Measurements from ENCODE around the gene USP9X. TPM values are rescaled to one million over a fixed set of nuclear protein-coding genes. Genes with fewer than 3 reads are reported as not detected.

USP9X gene
- total and polyA plus RNA-seq, 2 experiments from 2014 or later: 62.2 to 329 TPM

GRCh38 chrX:41224605-41225004 lies 139.4 kb downstream of the USP9X start:
- Mint-ChIP-seq H3K4me1 (no peaks in the 10 kb centered on the region), H3K36me3 (ENCODE audit: low read depth) (peaks cover 84% of the 10 kb centered on the region), H3K4me3 (no peak overlapping the region), H3K27ac (no peak overlapping the region), H3K9me3 (no peaks in the 10 kb centered on the region; the same call in 2 of the 3 replicates), H3K27me3 (ENCODE audit: insufficient read depth, low read depth, poor library complexity) (peaks cover 12% of the 10 kb centered on the region)
- no peak for ATAC-seq
- H3K27ac ChIP-seq (ENCODE audit: low read depth): no peak overlapping the region
- no peaks in the 10 kb centered on the region for H3K9me2 ChIP-seq (ENCODE audit: insufficient read depth)
- no peak for TF ChIP-seq STAT1 (IDR thresholded peaks at IDR 0.05; ENCODE audit: unreplicated experiment)
- no peak for TF ChIP-seq CREB1 (CRISPR knock-in tag; IDR thresholded peaks at IDR 0.05; ENCODE audit: low read depth)
- TF ChIP-seq POLR2AphosphoS5 (IDR thresholded peaks at IDR 0.05; ENCODE audit: low read depth): no peak
- TF ChIP-seq, protein P1, sequence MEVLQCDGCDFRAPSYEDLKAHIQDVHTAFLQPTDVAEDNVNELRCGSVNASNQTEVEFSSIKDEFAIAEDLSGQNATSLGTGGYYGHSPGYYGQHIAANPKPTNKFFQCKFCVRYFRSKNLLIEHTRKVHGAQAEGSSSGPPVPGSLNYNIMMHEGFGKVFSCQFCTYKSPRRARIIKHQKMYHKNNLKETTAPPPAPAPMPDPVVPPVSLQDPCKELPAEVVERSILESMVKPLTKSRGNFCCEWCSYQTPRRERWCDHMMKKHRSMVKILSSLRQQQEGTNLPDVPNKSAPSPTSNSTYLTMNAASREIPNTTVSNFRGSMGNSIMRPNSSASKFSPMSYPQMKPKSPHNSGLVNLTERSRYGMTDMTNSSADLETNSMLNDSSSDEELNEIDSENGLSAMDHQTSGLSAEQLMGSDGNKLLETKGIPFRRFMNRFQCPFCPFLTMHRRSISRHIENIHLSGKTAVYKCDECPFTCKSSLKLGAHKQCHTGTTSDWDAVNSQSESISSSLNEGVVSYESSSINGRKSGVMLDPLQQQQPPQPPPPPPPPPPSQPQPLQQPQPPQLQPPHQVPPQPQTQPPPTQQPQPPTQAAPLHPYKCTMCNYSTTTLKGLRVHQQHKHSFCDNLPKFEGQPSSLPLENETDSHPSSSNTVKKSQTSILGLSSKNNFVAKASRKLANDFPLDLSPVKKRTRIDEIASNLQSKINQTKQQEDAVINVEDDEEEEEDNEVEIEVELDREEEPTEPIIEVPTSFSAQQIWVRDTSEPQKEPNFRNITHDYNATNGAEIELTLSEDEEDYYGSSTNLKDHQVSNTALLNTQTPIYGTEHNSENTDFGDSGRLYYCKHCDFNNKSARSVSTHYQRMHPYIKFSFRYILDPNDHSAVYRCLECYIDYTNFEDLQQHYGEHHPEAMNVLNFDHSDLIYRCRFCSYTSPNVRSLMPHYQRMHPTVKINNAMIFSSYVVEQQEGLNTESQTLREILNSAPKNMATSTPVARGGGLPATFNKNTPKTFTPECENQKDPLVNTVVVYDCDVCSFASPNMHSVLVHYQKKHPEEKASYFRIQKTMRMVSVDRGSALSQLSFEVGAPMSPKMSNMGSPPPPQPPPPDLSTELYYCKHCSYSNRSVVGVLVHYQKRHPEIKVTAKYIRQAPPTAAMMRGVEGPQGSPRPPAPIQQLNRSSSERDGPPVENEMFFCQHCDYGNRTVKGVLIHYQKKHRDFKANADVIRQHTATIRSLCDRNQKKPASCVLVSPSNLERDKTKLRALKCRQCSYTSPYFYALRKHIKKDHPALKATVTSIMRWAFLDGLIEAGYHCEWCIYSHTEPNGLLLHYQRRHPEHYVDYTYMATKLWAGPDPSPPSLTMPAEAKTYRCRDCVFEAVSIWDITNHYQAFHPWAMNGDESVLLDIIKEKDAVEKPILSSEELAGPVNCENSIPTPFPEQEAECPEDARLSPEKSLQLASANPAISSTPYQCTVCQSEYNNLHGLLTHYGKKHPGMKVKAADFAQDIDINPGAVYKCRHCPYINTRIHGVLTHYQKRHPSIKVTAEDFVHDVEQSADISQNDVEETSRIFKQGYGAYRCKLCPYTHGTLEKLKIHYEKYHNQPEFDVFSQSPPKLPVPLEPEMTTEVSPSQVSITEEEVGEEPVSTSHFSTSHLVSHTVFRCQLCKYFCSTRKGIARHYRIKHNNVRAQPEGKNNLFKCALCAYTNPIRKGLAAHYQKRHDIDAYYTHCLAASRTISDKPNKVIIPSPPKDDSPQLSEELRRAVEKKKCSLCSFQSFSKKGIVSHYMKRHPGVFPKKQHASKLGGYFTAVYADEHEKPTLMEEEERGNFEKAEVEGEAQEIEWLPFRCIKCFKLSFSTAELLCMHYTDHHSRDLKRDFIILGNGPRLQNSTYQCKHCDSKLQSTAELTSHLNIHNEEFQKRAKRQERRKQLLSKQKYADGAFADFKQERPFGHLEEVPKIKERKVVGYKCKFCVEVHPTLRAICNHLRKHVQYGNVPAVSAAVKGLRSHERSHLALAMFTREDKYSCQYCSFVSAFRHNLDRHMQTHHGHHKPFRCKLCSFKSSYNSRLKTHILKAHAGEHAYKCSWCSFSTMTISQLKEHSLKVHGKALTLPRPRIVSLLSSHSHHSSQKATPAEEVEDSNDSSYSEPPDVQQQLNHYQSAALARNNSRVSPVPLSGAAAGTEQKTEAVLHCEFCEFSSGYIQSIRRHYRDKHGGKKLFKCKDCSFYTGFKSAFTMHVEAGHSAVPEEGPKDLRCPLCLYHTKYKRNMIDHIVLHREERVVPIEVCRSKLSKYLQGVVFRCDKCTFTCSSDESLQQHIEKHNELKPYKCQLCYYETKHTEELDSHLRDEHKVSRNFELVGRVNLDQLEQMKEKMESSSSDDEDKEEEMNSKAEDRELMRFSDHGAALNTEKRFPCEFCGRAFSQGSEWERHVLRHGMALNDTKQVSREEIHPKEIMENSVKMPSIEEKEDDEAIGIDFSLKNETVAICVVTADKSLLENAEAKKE (CRISPR knock-in tag; IDR thresholded peaks at IDR 0.05): no peak
- no peak for TF ChIP-seq NANOG (IDR thresholded peaks at IDR 0.05; ENCODE audit: borderline replicate concordance)
- no peak overlapping the region for H3K4me2 ChIP-seq
- no peaks in the 10 kb centered on the region; the same call in 1 of the 2 replicates for H4K20me1 ChIP-seq (replicated peaks; ENCODE audit: insufficient read depth)
- no peaks in the 10 kb centered on the region; the same call in 1 of the 2 replicates for H3K79me2 ChIP-seq (replicated peaks; ENCODE audit: insufficient read depth)
- no peaks in the 10 kb centered on the region for H3K27me3 ChIP-seq (ENCODE audit: insufficient read depth)
- H3K4me1 ChIP-seq (ENCODE audit: insufficient read depth): no peaks in the 10 kb centered on the region
- no peak for DNase-seq (ENCODE audit: low spot score)
- H2AFZ ChIP-seq: no peak overlapping the region
- H3K36me3 ChIP-seq (ENCODE audit: insufficient read depth): peaks cover 61% of the 10 kb centered on the region
- H3K4me3 ChIP-seq: no peak overlapping the region
- H3F3A ChIP-seq (replicated peaks; ENCODE audit: low read depth): 0 out of 2 replicates have a peak, but pooled peaks cover 2% of the 10 kb centered on the region

DNA sequence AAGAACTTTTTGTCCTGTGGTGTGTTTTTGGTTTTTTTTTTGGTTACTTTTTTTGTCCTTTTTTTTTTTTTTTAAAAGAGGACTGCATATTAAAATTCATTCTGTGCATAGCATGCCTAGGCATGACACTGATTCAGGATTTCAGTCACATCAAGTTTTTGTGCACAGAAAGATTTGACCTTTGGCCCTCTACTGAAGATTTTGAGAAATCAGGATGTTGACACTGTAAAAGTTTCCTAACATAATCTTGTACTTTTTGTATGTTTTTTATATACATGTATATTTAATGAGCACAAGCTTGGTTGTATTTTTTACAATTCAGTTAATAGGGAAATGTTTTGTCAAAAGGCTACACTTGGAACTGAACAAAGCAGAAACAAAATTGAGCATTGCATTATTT lies 148.7 kb downstream of the USP9X start:
- H3K9me3 Mint-ChIP-seq: no peaks in the 10 kb centered on the region; the same call in 1 of the 3 replicates
- Histone ChIP-seq H3K4me1 (ENCODE audit: insufficient read depth) (no peaks in the 10 kb centered on the region), H3K4me3 (no peak overlapping the region), H3K27ac (ENCODE audit: low read depth) (peak overlapping the region; percentile 47; the same call in 1 of the 2 replicates), H3K27me3 (ENCODE audit: insufficient read depth) (no peaks in the 10 kb centered on the region), H2AFZ (no peak overlapping the region), H3K36me3 (ENCODE audit: insufficient read depth) (peaks cover 40% of the 10 kb centered on the region), H3K79me2 (replicated peaks; ENCODE audit: insufficient read depth) (no peaks in the 10 kb centered on the region), H3K4me2 (no peak overlapping the region), H3F3A (replicated peaks; ENCODE audit: low read depth) (peaks cover 10% of the 10 kb centered on the region; the same call in 1 of the 2 replicates), H3K9me2 (ENCODE audit: insufficient read depth) (no peaks in the 10 kb centered on the region), H4K20me1 (replicated peaks; ENCODE audit: insufficient read depth) (no peaks in the 10 kb centered on the region; the same call in 1 of the 2 replicates)
- peaks cover 1% of the 10 kb centered on the region for H3K27me3 Mint-ChIP-seq (ENCODE audit: insufficient read depth, low read depth, poor library complexity)
- no peak overlapping the region for H3K4me3 Mint-ChIP-seq
- H3K36me3 Mint-ChIP-seq (ENCODE audit: low read depth): peaks cover 57% of the 10 kb centered on the region
- no peak for DNase-seq (ENCODE audit: low spot score)
- no peak overlapping the region for H3K27ac Mint-ChIP-seq
- no peak for ATAC-seq
- peaks cover 12% of the 10 kb centered on the region for H3K4me1 Mint-ChIP-seq
- TF ChIP-seq ZNF114 (CRISPR knock-in tag; IDR thresholded peaks at IDR 0.05) (no peak), ZNF331 (CRISPR knock-in tag; IDR thresholded peaks at IDR 0.05; ENCODE audit: low read depth) (no peak), EZH2phosphoT487 (IDR thresholded peaks at IDR 0.05; ENCODE audit: unreplicated experiment) (no peak), REST (IDR thresholded peaks at IDR 0.05; ENCODE audit: unreplicated experiment) (no peak), STAT1 (IDR thresholded peaks at IDR 0.05; ENCODE audit: unreplicated experiment) (no peak)
- TF ChIP-seq, protein P2, sequence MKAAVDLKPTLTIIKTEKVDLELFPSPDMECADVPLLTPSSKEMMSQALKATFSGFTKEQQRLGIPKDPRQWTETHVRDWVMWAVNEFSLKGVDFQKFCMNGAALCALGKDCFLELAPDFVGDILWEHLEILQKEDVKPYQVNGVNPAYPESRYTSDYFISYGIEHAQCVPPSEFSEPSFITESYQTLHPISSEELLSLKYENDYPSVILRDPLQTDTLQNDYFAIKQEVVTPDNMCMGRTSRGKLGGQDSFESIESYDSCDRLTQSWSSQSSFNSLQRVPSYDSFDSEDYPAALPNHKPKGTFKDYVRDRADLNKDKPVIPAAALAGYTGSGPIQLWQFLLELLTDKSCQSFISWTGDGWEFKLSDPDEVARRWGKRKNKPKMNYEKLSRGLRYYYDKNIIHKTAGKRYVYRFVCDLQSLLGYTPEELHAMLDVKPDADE (IDR thresholded peaks at IDR 0.05): no peak
